Hepatocyte (in vitro differentiated cells): ENCODE data around the gene TRIM10. TPM values are rescaled to one million over a fixed set of nuclear protein-coding genes. Genes with fewer than 3 reads are reported as not detected.

Source experiments
- DNase-seq: peaks from one replicate; pipeline ENCODE4 v3.0.0-alpha.2; 2016; ENCODE audit warnings: low spot score
- H2AFZ ChIP-seq: fragments of 200-600 bp; sonication (generic); 2 replicates; pipeline ENCODE4 v1.6.0; 2016; ENCODE audit warnings: antibody characterized with exemption, mild to moderate bottlenecking
- H3K27ac ChIP-seq: fragments of 200-600 bp; sonication (generic); 2 replicates; pipeline ENCODE4 v1.5.1; 2016; ENCODE audit warnings: mild to moderate bottlenecking
- H3K27me3 ChIP-seq: fragments of 200-600 bp; sonication (generic); 2 replicates; pipeline ENCODE4 v1.6.1; 2016
- H3K36me3 ChIP-seq: fragments of 200-600 bp; sonication (generic); replicated peaks from 2 replicates; pipeline ENCODE4 v1.5.1; 2016; ENCODE audit warnings: low read depth; ENCODE audit not compliant: insufficient read depth
- H3K4me1 ChIP-seq: fragments of 200-600 bp; sonication (generic); 2 replicates; pipeline ENCODE4 v1.5.1; 2016; ENCODE audit warnings: mild to moderate bottlenecking, moderate library complexity; ENCODE audit not compliant: insufficient read depth
- H3K4me2 ChIP-seq: fragments of 200-600 bp; sonication (generic); 2 replicates; pipeline ENCODE4 v1.6.0; 2016
- H3K4me3 ChIP-seq: fragments of 200-600 bp; sonication (generic); 2 replicates; pipeline ENCODE4 v1.5.1; 2016; ENCODE audit warnings: mild to moderate bottlenecking
- H3K79me2 ChIP-seq: fragments of 200-600 bp; sonication (generic); 2 replicates; pipeline ENCODE4 v1.6.0; 2017; ENCODE audit warnings: mild to moderate bottlenecking
- H3K9me2 ChIP-seq: fragments of 200-600 bp; sonication (generic); replicated peaks from 2 replicates; pipeline ENCODE4 v1.6.0; 2017; ENCODE audit warnings: mild to moderate bottlenecking; ENCODE audit not compliant: insufficient read depth
- H3K9me3 ChIP-seq: fragments of 200-600 bp; sonication (generic); 2 replicates; pipeline ENCODE4 v1.5.1; 2016; ENCODE audit warnings: low read depth, mild to moderate bottlenecking
- H4K20me1 ChIP-seq: fragments of 200-600 bp; sonication (generic); 2 replicates; pipeline ENCODE4 v1.6.0; 2016; ENCODE audit warnings: mild to moderate bottlenecking; ENCODE audit not compliant: insufficient read depth, poor library complexity, severe bottlenecking
- CTCF ChIP-seq: fragments of 200-600 bp; sonication (generic); IDR thresholded peaks from 2 replicates; pipeline ENCODE4 v1.5.1; 2016; ENCODE audit warnings: antibody characterized with exemption, mild to moderate bottlenecking; ENCODE audit not compliant: poor library complexity
- EZH2 ChIP-seq: fragments of 200-600 bp; sonication (generic); IDR thresholded peaks from 2 replicates; pipeline ENCODE4 v1.6.1; 2016; ENCODE audit warnings: antibody characterized with exemption, mild to moderate bottlenecking, borderline replicate concordance
- EZH2phosphoT487 ChIP-seq: fragments of 200-600 bp; sonication (generic); IDR thresholded peaks from one replicate; pipeline ENCODE4 v1.6.1; 2018; ENCODE audit warnings: antibody characterized with exemption, mild to moderate bottlenecking, low read depth, moderate library complexity; ENCODE audit not compliant: unreplicated experiment, severe bottlenecking
- WGBS: methylation state at CpG from one replicate; pipeline ENCODE4 v1.1.6; 2016; ENCODE audit warnings: low lambda C conversion rate; ENCODE audit errors: missing lambda C conversion rate; 5-methylcytosine and 5-hydroxymethylcytosine counted together
- polyA plus RNA-seq: library from polyadenylated mRNA; unstranded; fragments of >200 nt; fragmentation: Nextera tagmentation; extraction: Ambion mirVana; gene quantifications from 2 replicates; pipeline ENCODE4 v1.2.1, GENCODE V29; 2016
- total RNA-seq: library from RNA; depleted of rRNA; stranded (reverse); fragments of >200 nt; gene quantifications from 2 replicates; pipeline ENCODE4 v1.2.3, GENCODE V29; 2014

TRIM10 gene
- total and polyA plus RNA-seq, 2 experiments from 2014 or later, result 0.27 to 1.1 TPM

GRCh38 chr6:30158475-30159040 lies 2.5 kb downstream of the TRIM10 start:
- TF ChIP-seq CTCF, result no peak
- TF ChIP-seq EZH2, result no peak
- TF ChIP-seq EZH2phosphoT487, result no peak
- Histone ChIP-seq H3K9me2 (no peaks in the 10 kb centered on the region), H3K4me1 (peaks cover 14% of the 10 kb centered on the region), H2AFZ (no peak overlapping the region), H3K79me2 (no peaks in the 10 kb centered on the region), H3K27ac (no peak overlapping the region), H3K27me3 (peaks cover 13% of the 10 kb centered on the region), H4K20me1 (no peaks in the 10 kb centered on the region), H3K4me3 (no peak overlapping the region), H3K9me3 (no peaks in the 10 kb centered on the region), H3K36me3 (no peaks in the 10 kb centered on the region), H3K4me2 (no peak overlapping the region)
- 72% methylated on average over 3 of the region's 3 CpGs for WGBS
- no peak for DNase-seq

- 89% methylated on average over 2 of the region's 2 CpGs for WGBS
- no peak for DNase-seq
- H2AFZ ChIP-seq, result no peak overlapping the region
Measured at GRCh38 chr6:30157999-30158398, 3.0 kb downstream of the TRIM10 start.

GRCh38 chr6:30157581-30157980 lies 3.4 kb downstream of the TRIM10 start:
- Histone ChIP-seq H3K4me1 (peaks cover 14% of the 10 kb centered on the region), H3K9me2 (no peaks in the 10 kb centered on the region), H3K27me3 (peaks cover 13% of the 10 kb centered on the region), H2AFZ (no peak overlapping the region), H3K79me2 (no peaks in the 10 kb centered on the region), H3K27ac (no peak overlapping the region), H3K9me3 (no peaks in the 10 kb centered on the region), H3K36me3 (no peaks in the 10 kb centered on the region), H3K4me2 (no peak overlapping the region), H4K20me1 (no peaks in the 10 kb centered on the region), H3K4me3 (no peak overlapping the region)
- no peak for DNase-seq
- TF ChIP-seq CTCF (no peak), EZH2phosphoT487 (no peak), EZH2 (no peak)

More at GRCh38 chr6:30157999-30158398, 3.0 kb downstream of the TRIM10 start:
- peaks cover 14% of the 10 kb centered on the region for H3K4me1 ChIP-seq
- peaks cover 13% of the 10 kb centered on the region for H3K27me3 ChIP-seq
- no peaks in the 10 kb centered on the region for H4K20me1 ChIP-seq
- H3K36me3 ChIP-seq, result no peaks in the 10 kb centered on the region
- no peak overlapping the region for H3K27ac ChIP-seq
- no peak overlapping the region for H3K4me2 ChIP-seq
- H3K9me2 ChIP-seq, result no peaks in the 10 kb centered on the region
- TF ChIP-seq CTCF (no peak), EZH2phosphoT487 (no peak), EZH2 (no peak)
- H3K4me3 ChIP-seq, result no peak overlapping the region
- no peaks in the 10 kb centered on the region for H3K9me3 ChIP-seq
- H3K79me2 ChIP-seq, result no peaks in the 10 kb centered on the region

- H3K27ac ChIP-seq, result peak overlapping the region; percentile 56
- no peak overlapping the region for H3K4me2 ChIP-seq
- WGBS, result 96% methylated on average over 9 of the region's 9 CpGs
- no peaks in the 10 kb centered on the region for H4K20me1 ChIP-seq
- no peaks in the 10 kb centered on the region for H3K36me3 ChIP-seq
- no peak for TF ChIP-seq EZH2phosphoT487
- no peak for TF ChIP-seq CTCF
- no peak for TF ChIP-seq EZH2
- H3K9me2 ChIP-seq, result no peaks in the 10 kb centered on the region
- peaks cover 14% of the 10 kb centered on the region for H3K4me1 ChIP-seq
- no peak for DNase-seq
- H3K4me3 ChIP-seq, result no peak overlapping the region
- peaks cover 13% of the 10 kb centered on the region for H3K27me3 ChIP-seq
- H2AFZ ChIP-seq, result no peak overlapping the region
- H3K9me3 ChIP-seq, result no peaks in the 10 kb centered on the region
- no peaks in the 10 kb centered on the region for H3K79me2 ChIP-seq
Measured at GRCh38 chr6:30156774-30157173, 4.2 kb downstream of the TRIM10 start.
